Measurements from ENCODE around the gene IQCC.

The IQCC gene

DNA sequence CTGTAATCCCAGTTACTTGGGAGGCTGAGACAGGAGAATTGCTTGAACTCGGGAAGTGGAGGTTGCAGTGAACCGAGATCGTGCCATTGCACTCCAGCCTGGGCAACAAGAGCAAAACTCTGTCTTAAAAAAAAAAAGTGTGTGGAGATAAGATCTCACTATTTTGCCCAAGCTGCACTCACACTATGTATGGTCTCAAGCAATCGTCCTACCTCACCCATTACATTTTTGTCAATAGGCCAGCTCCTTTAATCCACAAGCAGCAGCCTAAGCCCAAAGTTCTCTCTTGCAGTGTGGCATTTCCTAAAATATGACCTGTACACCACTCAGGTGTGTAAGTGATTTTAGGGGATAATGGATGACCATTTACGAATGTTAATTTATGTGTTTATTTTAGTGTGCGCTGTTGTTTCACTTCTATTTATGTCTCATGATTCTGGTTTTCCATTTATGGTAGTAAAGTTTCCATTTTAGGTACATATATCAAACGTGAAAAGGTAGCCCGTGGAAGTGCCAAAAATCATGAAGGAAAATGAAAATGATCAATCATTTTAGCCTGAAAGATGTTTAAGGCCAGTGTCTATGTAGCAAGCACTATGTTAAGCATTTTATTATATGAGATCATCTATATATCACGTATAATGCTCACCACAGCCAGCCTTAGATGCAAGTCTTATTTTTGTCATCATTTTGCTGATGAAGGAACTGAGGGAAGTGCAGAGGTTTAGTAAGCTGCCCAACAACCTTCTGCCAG is 51.2 kb downstream of the IQCC start:
- Histone ChIP-seq H3K27ac (replicated peaks) (no peak overlapping the region), H3K4me3 (replicated peaks; ENCODE audit: insufficient read depth, low read length) (no peak overlapping the region), H3K27me3 (ENCODE audit: insufficient read depth, poor library complexity, severe bottlenecking) (no peaks in the 10 kb centered on the region)
- DNase-seq (ENCODE audit: low read depth in 1 of 2, low spot score in 1 of 2) = no peak
- TF ChIP-seq, protein P1, sequence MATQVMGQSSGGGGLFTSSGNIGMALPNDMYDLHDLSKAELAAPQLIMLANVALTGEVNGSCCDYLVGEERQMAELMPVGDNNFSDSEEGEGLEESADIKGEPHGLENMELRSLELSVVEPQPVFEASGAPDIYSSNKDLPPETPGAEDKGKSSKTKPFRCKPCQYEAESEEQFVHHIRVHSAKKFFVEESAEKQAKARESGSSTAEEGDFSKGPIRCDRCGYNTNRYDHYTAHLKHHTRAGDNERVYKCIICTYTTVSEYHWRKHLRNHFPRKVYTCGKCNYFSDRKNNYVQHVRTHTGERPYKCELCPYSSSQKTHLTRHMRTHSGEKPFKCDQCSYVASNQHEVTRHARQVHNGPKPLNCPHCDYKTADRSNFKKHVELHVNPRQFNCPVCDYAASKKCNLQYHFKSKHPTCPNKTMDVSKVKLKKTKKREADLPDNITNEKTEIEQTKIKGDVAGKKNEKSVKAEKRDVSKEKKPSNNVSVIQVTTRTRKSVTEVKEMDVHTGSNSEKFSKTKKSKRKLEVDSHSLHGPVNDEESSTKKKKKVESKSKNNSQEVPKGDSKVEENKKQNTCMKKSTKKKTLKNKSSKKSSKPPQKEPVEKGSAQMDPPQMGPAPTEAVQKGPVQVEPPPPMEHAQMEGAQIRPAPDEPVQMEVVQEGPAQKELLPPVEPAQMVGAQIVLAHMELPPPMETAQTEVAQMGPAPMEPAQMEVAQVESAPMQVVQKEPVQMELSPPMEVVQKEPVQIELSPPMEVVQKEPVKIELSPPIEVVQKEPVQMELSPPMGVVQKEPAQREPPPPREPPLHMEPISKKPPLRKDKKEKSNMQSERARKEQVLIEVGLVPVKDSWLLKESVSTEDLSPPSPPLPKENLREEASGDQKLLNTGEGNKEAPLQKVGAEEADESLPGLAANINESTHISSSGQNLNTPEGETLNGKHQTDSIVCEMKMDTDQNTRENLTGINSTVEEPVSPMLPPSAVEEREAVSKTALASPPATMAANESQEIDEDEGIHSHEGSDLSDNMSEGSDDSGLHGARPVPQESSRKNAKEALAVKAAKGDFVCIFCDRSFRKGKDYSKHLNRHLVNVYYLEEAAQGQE (IDR thresholded peaks at IDR 0.05; ENCODE audit: insufficient replicate concordance, low read depth) = no peak
- TF ChIP-seq GABPA (IDR thresholded peaks at IDR 0.05; ENCODE audit: low read depth) (no peak), CTCF (IDR thresholded peaks at IDR 0.05; ENCODE audit: insufficient read depth, low read length) (no peak), POLR2AphosphoS5 (IDR thresholded peaks at IDR 0.05; ENCODE audit: low read depth) (no peak), SPI1 (IDR thresholded peaks at IDR 0.05; ENCODE audit: borderline replicate concordance, low read depth) (no peak)

DNA sequence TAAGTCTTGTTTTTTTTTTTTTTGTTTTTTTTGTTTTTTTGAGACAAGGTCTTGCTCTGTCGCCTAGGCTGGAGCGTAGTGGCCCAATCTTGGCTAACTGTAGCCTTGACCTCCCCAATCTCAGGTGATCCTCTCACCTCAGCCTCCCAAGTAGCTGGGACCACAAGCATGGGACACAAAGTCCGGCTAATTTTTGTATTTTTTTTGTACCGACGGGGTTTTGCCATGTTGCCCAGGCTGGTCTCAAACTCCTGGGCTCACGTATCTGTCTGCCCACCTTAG is 51.7 kb downstream of the IQCC start:
- Histone ChIP-seq H3K4me3 (replicated peaks; ENCODE audit: insufficient read depth, low read length) (no peak overlapping the region), H3K27me3 (ENCODE audit: insufficient read depth, poor library complexity, severe bottlenecking) (no peaks in the 10 kb centered on the region), H3K27ac (replicated peaks) (no peak overlapping the region)
- no peak for DNase-seq (ENCODE audit: low read depth in 1 of 2, low spot score in 1 of 2)
- no peak for TF ChIP-seq SPI1 (IDR thresholded peaks at IDR 0.05; ENCODE audit: borderline replicate concordance, low read depth)
- TF ChIP-seq, protein P1 (IDR thresholded peaks at IDR 0.05; ENCODE audit: insufficient replicate concordance, low read depth) = no peak
- no peak for TF ChIP-seq GABPA (IDR thresholded peaks at IDR 0.05; ENCODE audit: low read depth)
- no peak for TF ChIP-seq POLR2AphosphoS5 (IDR thresholded peaks at IDR 0.05; ENCODE audit: low read depth)
- TF ChIP-seq CTCF (IDR thresholded peaks at IDR 0.05; ENCODE audit: insufficient read depth, low read length) = no peak

Measured in HL-60 (cell line).